CD4-positive, CD25-positive, alpha-beta regulatory T cell (primary cell): ENCODE results near the gene MAST4. TPM values are rescaled to one million over a fixed set of nuclear protein-coding genes. Genes with fewer than 3 reads are reported as not detected.
A peak's percentile ranks its signal among the peaks of the same experiment; 100 is the strongest.

Source experiments
- ATAC-seq, 2 donors: fragments of 150-1000 bp; cut with Tn5 transposase; one replicate each; pipeline ENCODE4 v1.10.0; 2021; ENCODE audit warnings: low read depth in 2 of 2, moderate number of reproducible peaks in 2 of 2, moderate library complexity in 1 of 2
- DNase-seq, 3 donors: peaks; one replicate each; pipeline versions ENCODE4 v3.0.0 to v3.0.0-alpha.2; 2012 to 2022; ENCODE audit warnings: mixed read lengths in 1 of 3
- H3K27ac ChIP-seq: one replicate; pipeline ENCODE4 v1.7.0; 2013; ENCODE audit warnings: mild to moderate bottlenecking, low read length; ENCODE audit not compliant: insufficient read depth, poor library complexity, severe bottlenecking
- H3K27me3 ChIP-seq: one replicate; pipeline ENCODE4 v1.7.0; 2013; ENCODE audit warnings: low read length; ENCODE audit not compliant: control insufficient read depth, insufficient read depth
- H3K36me3 ChIP-seq: one replicate; pipeline ENCODE4 v1.7.0; 2013; ENCODE audit warnings: mild to moderate bottlenecking, low read length, moderate library complexity; ENCODE audit not compliant: control insufficient read depth, insufficient read depth
- H3K4me1 ChIP-seq: 2 replicates; pipeline ENCODE4 v1.7.0; 2013; ENCODE audit warnings: mild to moderate bottlenecking, low read length; ENCODE audit not compliant: insufficient read depth, control insufficient read depth, poor library complexity, severe bottlenecking
- H3K4me3 ChIP-seq: one replicate; pipeline ENCODE4 v1.7.0; 2013; ENCODE audit warnings: low read depth, mild to moderate bottlenecking, low read length, moderate library complexity
- H3K9me3 ChIP-seq, 2 experiments: 1 replicate in 1 of 2; 2 replicates in 1 of 2; pipeline ENCODE4 v1.7.0; 2013; ENCODE audit warnings: low read length in 2 of 2, mild to moderate bottlenecking in 1 of 2, moderate library complexity in 1 of 2; ENCODE audit not compliant: control insufficient read depth in 2 of 2
- H3K27ac Mint-ChIP-seq, 3 donors: one replicate each; pipeline ENCODE4 v1.8.0; 2020 to 2022; ENCODE audit warnings: mild to moderate bottlenecking in 3 of 3, mixed read lengths in 3 of 3, moderate library complexity in 2 of 3
- H3K27me3 Mint-ChIP-seq: one replicate; pipeline ENCODE4 v1.8.0; 2022; ENCODE audit warnings: mild to moderate bottlenecking, mixed read lengths
- H3K36me3 Mint-ChIP-seq: one replicate; pipeline ENCODE4 v1.8.0; 2020; ENCODE audit warnings: mixed read lengths
- H3K4me1 Mint-ChIP-seq, 4 donors: one replicate each; pipeline ENCODE4 v1.8.0; 2020 to 2022; ENCODE audit warnings: mixed read lengths in 4 of 4, mild to moderate bottlenecking in 1 of 4
- H3K4me3 Mint-ChIP-seq, 4 donors: one replicate each; pipeline ENCODE4 v1.8.0; 2020 to 2022; ENCODE audit warnings: mild to moderate bottlenecking in 4 of 4, mixed read lengths in 4 of 4, moderate library complexity in 3 of 4
- H3K9me3 Mint-ChIP-seq, 7 donors: one replicate each; pipeline ENCODE4 v1.8.0; 2020 to 2022; ENCODE audit warnings: mixed read lengths in 7 of 7, mild to moderate bottlenecking in 3 of 7, moderate library complexity in 2 of 7
- polyA plus RNA-seq, 4 donors: library from polyadenylated mRNA; unstranded; fragments of 300-500 nt; fragmentation: Illumina TruSeq; gene quantifications; one replicate each; pipeline ENCODE4 v1.2.3, GENCODE V29; 2021
- total RNA-seq: library from RNA; stranded (reverse); gene quantifications from one replicate; pipeline ENCODE4 v1.2.3, GENCODE V29; 2022

The MAST4 gene
- total and polyA plus RNA-seq, 5 donors from 2014 or later, result 11.7 to 54.1 (median 12.7) TPM

GRCh38 chr5:66884564-66885243 is 288.5 kb downstream of the MAST4 start:
- ATAC-seq, result no peak
- no peak for DNase-seq
- H3K4me1 Mint-ChIP-seq, result peaks cover 0 to 6% (median under 1%) of the 10 kb centered on the region in 4 donors
- no peak overlapping the region for H3K4me3 Mint-ChIP-seq
- H3K4me1 ChIP-seq, result no peaks in the 10 kb centered on the region
- no peaks in the 10 kb centered on the region for H3K36me3 ChIP-seq
- H3K27me3 Mint-ChIP-seq, result no peaks in the 10 kb centered on the region
- H3K27ac Mint-ChIP-seq, result no peak overlapping the region
- H3K9me3 ChIP-seq, result no peaks in the 10 kb centered on the region
- H3K36me3 Mint-ChIP-seq, result no peaks in the 10 kb centered on the region
- H3K9me3 Mint-ChIP-seq, result no peaks in the 10 kb centered on the region
- H3K27me3 ChIP-seq, result no peaks in the 10 kb centered on the region
- no peak overlapping the region for H3K27ac ChIP-seq
- no peak overlapping the region for H3K4me3 ChIP-seq

GRCh38 chr5:66886941-66887340 is 290.7 kb downstream of the MAST4 start:
- Histone ChIP-seq H3K4me1 (no peaks in the 10 kb centered on the region), H3K4me3 (no peak overlapping the region), H3K36me3 (no peaks in the 10 kb centered on the region), H3K27ac (no peak overlapping the region), H3K9me3 (no peaks in the 10 kb centered on the region), H3K27me3 (peaks cover 4% of the 10 kb centered on the region)
- Mint-ChIP-seq H3K4me1 (peaks cover 0 to 6% (median under 1%) of the 10 kb centered on the region in 4 donors), H3K27ac (no peak overlapping the region), H3K36me3 (no peaks in the 10 kb centered on the region), H3K9me3 (no peaks in the 10 kb centered on the region), H3K4me3 (no peak overlapping the region), H3K27me3 (no peaks in the 10 kb centered on the region)
- ATAC-seq (no peak), DNase-seq (no peak)

- Histone ChIP-seq H3K4me3 (no peak overlapping the region), H3K27ac (no peak overlapping the region), H3K36me3 (no peaks in the 10 kb centered on the region), H3K9me3 (no peaks in the 10 kb centered on the region), H3K4me1 (no peaks in the 10 kb centered on the region), H3K27me3 (peaks cover 4% of the 10 kb centered on the region)
- H3K4me3 Mint-ChIP-seq, result no peak overlapping the region
- DNase-seq, result no peak
- H3K9me3 Mint-ChIP-seq, result no peaks in the 10 kb centered on the region
- H3K4me1 Mint-ChIP-seq, result peaks cover 0 to 6% (median 1%) of the 10 kb centered on the region in 4 donors
- H3K27ac Mint-ChIP-seq, result no peak overlapping the region
- ATAC-seq, result no peak
- peaks cover 4% of the 10 kb centered on the region for H3K27me3 Mint-ChIP-seq
- no peaks in the 10 kb centered on the region for H3K36me3 Mint-ChIP-seq
These were observed 292.4 kb downstream of the MAST4 start for GRCh38 chr5:66888613-66889012.

- Mint-ChIP-seq H3K4me3 (no peak overlapping the region), H3K27me3 (peaks cover 4% of the 10 kb centered on the region), H3K9me3 (no peaks in the 10 kb centered on the region), H3K4me1 (peaks cover 0 to 6% (median 1%) of the 10 kb centered on the region in 4 donors), H3K27ac (no peak overlapping the region), H3K36me3 (no peaks in the 10 kb centered on the region)
- H3K36me3 ChIP-seq, result no peaks in the 10 kb centered on the region
- no peaks in the 10 kb centered on the region for H3K4me1 ChIP-seq
- DNase-seq (no peak), ATAC-seq (no peak)
- no peaks in the 10 kb centered on the region for H3K9me3 ChIP-seq
- H3K4me3 ChIP-seq, result no peak overlapping the region
- no peak overlapping the region for H3K27ac ChIP-seq
- H3K27me3 ChIP-seq, result peaks cover 4% of the 10 kb centered on the region
These were observed 292.9 kb downstream of the MAST4 start for GRCh38 chr5:66889056-66889455.

GRCh38 chr5:66889524-66889923 is 293.3 kb downstream of the MAST4 start:
- Mint-ChIP-seq H3K4me3 (no peak overlapping the region), H3K4me1 (peaks cover 0 to 6% (median 1%) of the 10 kb centered on the region in 4 donors), H3K27me3 (peaks cover 4% of the 10 kb centered on the region), H3K9me3 (no peaks in the 10 kb centered on the region), H3K36me3 (no peaks in the 10 kb centered on the region), H3K27ac (no peak overlapping the region)
- H3K4me3 ChIP-seq, result no peak overlapping the region
- no peaks in the 10 kb centered on the region for H3K9me3 ChIP-seq
- peaks cover 4% of the 10 kb centered on the region for H3K27me3 ChIP-seq
- H3K4me1 ChIP-seq, result no peaks in the 10 kb centered on the region
- H3K36me3 ChIP-seq, result no peaks in the 10 kb centered on the region
- H3K27ac ChIP-seq, result no peak overlapping the region
- ATAC-seq (no peak), DNase-seq (no peak)

GRCh38 chr5:66891184-66891925 is 295.2 kb downstream of the MAST4 start:
- H3K4me3 Mint-ChIP-seq, result no peak overlapping the region
- ATAC-seq (no peak), DNase-seq (no peak)
- H3K9me3 ChIP-seq, result no peaks in the 10 kb centered on the region
- H3K27me3 ChIP-seq, result peaks cover 4% of the 10 kb centered on the region
- H3K4me1 Mint-ChIP-seq, result peaks cover 0 to 6% (median 1%) of the 10 kb centered on the region in 4 donors
- H3K27ac Mint-ChIP-seq, result no peak overlapping the region
- no peaks in the 10 kb centered on the region for H3K36me3 ChIP-seq
- no peaks in the 10 kb centered on the region for H3K9me3 Mint-ChIP-seq
- H3K36me3 Mint-ChIP-seq, result no peaks in the 10 kb centered on the region
- no peak overlapping the region for H3K27ac ChIP-seq
- no peak overlapping the region for H3K4me3 ChIP-seq
- peaks cover 8% of the 10 kb centered on the region for H3K27me3 Mint-ChIP-seq
- H3K4me1 ChIP-seq, result no peaks in the 10 kb centered on the region

- H3K27me3 Mint-ChIP-seq, result peaks cover 10% of the 10 kb centered on the region
- H3K4me3 ChIP-seq, result no peak overlapping the region
- ATAC-seq, result no peak
- H3K36me3 ChIP-seq, result no peaks in the 10 kb centered on the region
- peaks cover 0 to 6% (median 1%) of the 10 kb centered on the region in 4 donors for H3K4me1 Mint-ChIP-seq
- H3K27me3 ChIP-seq, result peaks cover 4% of the 10 kb centered on the region
- peak in 1 of 3 donors; percentile 24 for DNase-seq
- H3K27ac ChIP-seq, result no peak overlapping the region
- H3K36me3 Mint-ChIP-seq, result no peaks in the 10 kb centered on the region
- H3K9me3 Mint-ChIP-seq, result no peaks in the 10 kb centered on the region
- H3K27ac Mint-ChIP-seq, result no peak overlapping the region
- H3K4me1 ChIP-seq, result no peaks in the 10 kb centered on the region
- no peak overlapping the region for H3K4me3 Mint-ChIP-seq
- H3K9me3 ChIP-seq, result no peaks in the 10 kb centered on the region
These were observed 296.5 kb downstream of the MAST4 start for GRCh38 chr5:66892716-66893115.
